Measurements from ENCODE around the gene MYH9. TPM values are rescaled to one million over a fixed set of nuclear protein-coding genes. Genes with fewer than 3 reads are reported as not detected.

Gene MYH9
- total RNA-seq, 1 donor from 2014 or later = 378 TPM

DNA sequence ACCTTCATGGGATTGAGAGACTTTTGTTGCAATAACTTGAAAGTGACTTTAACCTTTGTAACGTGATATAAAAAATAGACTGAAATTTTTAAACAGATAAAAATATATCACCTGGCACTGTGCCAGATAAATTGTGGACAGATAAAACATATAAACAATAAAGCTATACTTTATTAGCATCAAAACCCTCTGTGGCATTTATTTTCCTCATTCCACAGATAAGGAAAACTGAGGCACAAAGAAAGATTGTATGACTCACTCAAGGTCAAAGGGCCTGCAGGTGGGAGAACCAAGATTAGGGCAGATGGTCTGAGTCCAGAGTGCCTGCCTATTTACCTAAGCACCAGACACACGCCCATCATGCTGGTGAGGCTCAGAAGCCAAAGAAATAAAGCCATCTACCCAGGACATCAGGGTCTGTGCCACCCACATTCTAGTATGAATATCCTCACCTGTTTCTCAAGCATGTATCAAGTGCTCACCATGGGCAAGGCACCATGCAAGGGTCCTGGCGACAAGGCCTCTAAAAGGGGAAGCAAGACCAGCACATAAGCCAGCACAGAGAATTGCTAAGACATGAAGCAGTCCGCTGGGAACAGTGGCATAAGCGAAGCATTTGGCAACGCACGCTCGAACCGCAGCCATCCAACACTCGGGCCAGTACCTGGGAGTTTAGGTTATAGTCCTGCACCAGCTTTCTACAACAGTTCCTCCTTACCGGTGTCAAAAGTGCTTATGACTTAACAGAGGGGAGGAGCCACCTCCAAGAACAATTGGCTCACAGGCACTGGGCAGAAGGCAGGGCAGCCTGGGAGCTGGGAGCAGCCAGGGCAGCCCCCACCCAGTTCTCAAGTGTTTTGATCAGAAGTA, 17.6 kb downstream of the MYH9 start:
- Histone ChIP-seq H3K27me3 (ENCODE audit: control insufficient read depth, insufficient read depth, low read length) (no peaks in the 10 kb centered on the region), H3K4me3 (ENCODE audit: low read depth, low read length) (no peak overlapping the region), H3K36me3 (ENCODE audit: control insufficient read depth, insufficient read depth, low read length) (peaks cover 8% of the 10 kb centered on the region)
- DNase-seq (ENCODE audit: low read depth) (peak; percentile 58), FAIRE-seq (no peak)
- TF ChIP-seq, protein P1, sequence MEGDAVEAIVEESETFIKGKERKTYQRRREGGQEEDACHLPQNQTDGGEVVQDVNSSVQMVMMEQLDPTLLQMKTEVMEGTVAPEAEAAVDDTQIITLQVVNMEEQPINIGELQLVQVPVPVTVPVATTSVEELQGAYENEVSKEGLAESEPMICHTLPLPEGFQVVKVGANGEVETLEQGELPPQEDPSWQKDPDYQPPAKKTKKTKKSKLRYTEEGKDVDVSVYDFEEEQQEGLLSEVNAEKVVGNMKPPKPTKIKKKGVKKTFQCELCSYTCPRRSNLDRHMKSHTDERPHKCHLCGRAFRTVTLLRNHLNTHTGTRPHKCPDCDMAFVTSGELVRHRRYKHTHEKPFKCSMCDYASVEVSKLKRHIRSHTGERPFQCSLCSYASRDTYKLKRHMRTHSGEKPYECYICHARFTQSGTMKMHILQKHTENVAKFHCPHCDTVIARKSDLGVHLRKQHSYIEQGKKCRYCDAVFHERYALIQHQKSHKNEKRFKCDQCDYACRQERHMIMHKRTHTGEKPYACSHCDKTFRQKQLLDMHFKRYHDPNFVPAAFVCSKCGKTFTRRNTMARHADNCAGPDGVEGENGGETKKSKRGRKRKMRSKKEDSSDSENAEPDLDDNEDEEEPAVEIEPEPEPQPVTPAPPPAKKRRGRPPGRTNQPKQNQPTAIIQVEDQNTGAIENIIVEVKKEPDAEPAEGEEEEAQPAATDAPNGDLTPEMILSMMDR (IDR thresholded peaks at IDR 0.05; ENCODE audit: insufficient read depth, low read length, severe bottlenecking) = no peak

DNA sequence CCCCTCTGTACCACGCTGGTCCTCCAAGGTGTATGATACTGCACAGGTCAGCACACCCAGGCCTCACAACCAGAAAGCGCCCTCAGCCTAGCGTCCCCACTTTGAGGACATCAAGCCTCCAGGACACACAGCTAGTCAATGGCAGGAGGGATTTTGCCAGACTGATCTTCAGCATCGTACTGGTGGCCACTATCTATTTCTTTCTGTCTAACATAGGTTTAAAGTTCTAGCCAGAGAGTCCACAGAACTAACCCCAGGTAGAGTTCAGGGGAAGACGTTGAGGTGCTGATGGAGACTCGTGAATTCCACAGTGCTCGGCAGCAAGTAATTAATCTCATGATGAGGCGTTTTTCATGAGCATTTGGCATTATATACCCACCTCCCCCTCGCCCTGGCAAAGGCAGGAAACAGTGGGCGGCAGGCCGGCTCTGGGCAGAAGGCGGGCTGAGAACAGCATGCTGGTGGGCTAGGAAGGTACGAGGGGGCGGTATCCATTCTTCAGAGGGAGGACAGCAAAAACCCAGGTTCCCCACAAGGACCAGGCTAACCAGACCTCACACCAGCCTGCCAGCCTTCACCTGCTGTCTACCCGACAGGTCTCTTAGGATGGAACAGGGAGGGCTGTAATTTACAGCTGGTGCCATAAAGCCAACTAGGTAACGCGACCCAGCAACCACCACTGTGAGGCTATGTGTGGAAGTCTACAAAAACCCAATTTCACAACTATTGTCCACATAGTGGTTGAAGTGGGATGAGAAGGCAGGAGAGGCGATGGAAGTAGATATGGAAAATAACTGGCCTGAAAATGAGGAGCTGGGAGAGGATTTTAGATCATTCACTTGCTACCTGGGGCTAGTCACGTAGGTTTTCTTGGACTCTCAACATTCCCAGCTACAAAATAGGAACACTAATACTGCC, 18.5 kb downstream of the MYH9 start:
- Histone ChIP-seq H3K27me3 (ENCODE audit: control insufficient read depth, insufficient read depth, low read length) (no peaks in the 10 kb centered on the region), H3K4me3 (ENCODE audit: low read depth, low read length) (no peak overlapping the region), H3K36me3 (ENCODE audit: control insufficient read depth, insufficient read depth, low read length) (peaks cover 9% of the 10 kb centered on the region)
- TF ChIP-seq, protein P1 (IDR thresholded peaks at IDR 0.05; ENCODE audit: insufficient read depth, low read length, severe bottlenecking) = no peak
- DNase-seq (ENCODE audit: low read depth) (peak; percentile 11), FAIRE-seq (no peak)

DNA sequence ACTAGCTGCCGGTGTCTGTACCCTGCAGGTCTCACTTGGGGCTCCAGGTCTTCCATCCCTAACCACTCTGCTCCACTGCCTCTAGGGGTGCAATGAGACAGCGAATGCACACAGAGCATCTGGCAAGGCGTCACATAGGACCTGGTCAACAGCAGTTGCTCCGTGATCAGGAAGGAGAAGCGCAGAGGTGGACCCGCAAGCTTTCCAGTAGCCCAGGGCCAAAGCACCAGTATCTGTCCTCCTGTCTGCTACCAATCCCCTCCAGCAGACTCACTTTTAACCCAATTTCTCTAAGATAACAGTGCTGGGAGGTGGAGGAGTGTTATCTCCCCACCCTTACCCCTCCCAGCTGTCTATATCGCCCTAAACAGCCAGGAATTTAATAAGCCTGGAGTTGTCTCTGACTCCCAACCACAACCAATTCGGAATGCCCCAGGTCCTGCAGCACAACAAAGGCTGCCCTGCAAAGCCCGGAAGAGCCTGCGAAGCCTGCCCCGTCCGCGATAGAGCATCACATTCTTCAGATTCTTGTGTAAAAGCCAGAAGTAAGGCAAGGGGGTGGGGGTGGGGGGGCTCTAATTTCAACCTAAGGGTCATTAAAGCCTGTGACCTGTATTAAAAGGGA, 19.3 kb downstream of the MYH9 start:
- Histone ChIP-seq H3K36me3 (ENCODE audit: control insufficient read depth, insufficient read depth, low read length) (peaks cover 13% of the 10 kb centered on the region), H3K4me3 (ENCODE audit: low read depth, low read length) (no peak overlapping the region), H3K27me3 (ENCODE audit: control insufficient read depth, insufficient read depth, low read length) (no peaks in the 10 kb centered on the region)
- DNase-seq (ENCODE audit: low read depth) (peak; percentile 25), FAIRE-seq (no peak)
- TF ChIP-seq, protein P1 (IDR thresholded peaks at IDR 0.05; ENCODE audit: insufficient read depth, low read length, severe bottlenecking) = peak; percentile 30

DNA sequence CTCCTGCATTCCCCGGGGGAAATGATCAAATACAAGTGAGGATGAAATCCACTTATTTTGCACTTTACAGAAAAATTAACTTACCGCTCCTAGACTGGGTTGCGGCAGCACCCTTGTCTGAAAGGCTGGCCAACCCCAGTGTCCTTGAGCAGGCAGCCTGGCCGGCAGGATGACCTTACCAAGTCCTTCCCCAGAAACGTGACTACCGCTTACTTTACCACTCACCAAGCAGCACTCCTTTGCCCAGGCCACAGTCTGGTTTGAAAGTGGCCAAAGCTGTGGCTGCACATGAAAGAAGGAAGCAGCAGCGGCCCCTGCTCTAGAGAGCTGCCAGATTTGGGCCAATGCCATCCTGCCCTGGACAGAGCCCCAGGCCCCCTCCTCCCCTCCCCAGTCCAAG, 20.3 kb downstream of the MYH9 start:
- peaks cover 13% of the 10 kb centered on the region for H3K36me3 ChIP-seq (ENCODE audit: control insufficient read depth, insufficient read depth, low read length)
- DNase-seq (ENCODE audit: low read depth) (no peak), FAIRE-seq (no peak)
- no peak overlapping the region for H3K4me3 ChIP-seq (ENCODE audit: low read depth, low read length)
- TF ChIP-seq, protein P1 (IDR thresholded peaks at IDR 0.05; ENCODE audit: insufficient read depth, low read length, severe bottlenecking) = no peak
- H3K27me3 ChIP-seq (ENCODE audit: control insufficient read depth, insufficient read depth, low read length) = no peaks in the 10 kb centered on the region

DNA sequence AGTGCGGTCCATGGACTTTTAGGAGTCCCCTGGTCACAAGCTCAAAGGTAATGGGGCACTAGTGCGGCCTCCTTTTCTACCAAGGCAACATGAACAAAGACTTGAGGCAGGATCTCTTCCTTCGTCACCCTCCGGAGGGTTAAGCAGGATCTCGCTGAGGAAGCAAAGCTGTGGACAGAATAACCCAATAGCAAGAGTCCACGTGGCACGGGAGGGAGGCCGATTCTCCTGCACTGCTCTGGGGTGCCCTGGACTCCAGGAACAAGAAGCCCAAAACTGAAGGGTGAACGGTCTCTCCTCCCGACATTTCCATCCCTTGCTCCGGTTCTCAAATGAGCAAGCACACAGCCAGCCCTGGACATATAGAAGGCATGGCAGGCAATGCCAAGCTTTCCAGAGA, 20.7 kb downstream of the MYH9 start:
- no peak for DNase-seq (ENCODE audit: low read depth)
- FAIRE-seq = no peak
- no peaks in the 10 kb centered on the region for H3K27me3 ChIP-seq (ENCODE audit: control insufficient read depth, insufficient read depth, low read length)
- peaks cover 15% of the 10 kb centered on the region for H3K36me3 ChIP-seq (ENCODE audit: control insufficient read depth, insufficient read depth, low read length)
- H3K4me3 ChIP-seq (ENCODE audit: low read depth, low read length) = no peak overlapping the region
- TF ChIP-seq, protein P1 (IDR thresholded peaks at IDR 0.05; ENCODE audit: insufficient read depth, low read length, severe bottlenecking) = no peak

Measured in bronchial epithelial cell (primary cell).